HEK293 (cell line): ENCODE results near the gene CNTNAP5.

Source experiments
- CTCF ChIA-PET: fragments of 350-600 bp; formaldehyde crosslinking; extraction: SDS; loops from one replicate; lab custom pipeline; 2021; ENCODE audit warnings: antibody characterized with exemption; lab: Yijun Ruan, JAX
- POLR2A ChIA-PET: fragments of 300-600 bp; formaldehyde crosslinking; extraction: SDS; loops from one replicate; lab custom pipeline; 2020; ENCODE audit warnings: antibody characterized with exemption, inconsistent platforms; lab: Yijun Ruan, JAX
- H3K27ac ChIP-seq: fragments of 200-500 bp; sonication (Bioruptor generic); 2 replicates; pipeline ENCODE4 v1.5.1; 2014; ENCODE audit warnings: low read depth, low read length, control low read depth, inconsistent platforms; ENCODE audit errors: extremely low read depth
- H3K36me3 ChIP-seq, 2 experiments: fragments of 200-500 bp in 1 of 2; sonication (Bioruptor generic) in 1 of 2; 1 replicate in 1 of 2; 2 replicates in 1 of 2; pipeline ENCODE4 v1.5.1; 2014 to 2017; ENCODE audit warnings: inconsistent platforms in 2 of 2, low read length in 2 of 2; ENCODE audit not compliant: control insufficient read depth in 2 of 2, insufficient read depth in 1 of 2
- H3K4me1 ChIP-seq: fragments of 200-500 bp; sonication (Bioruptor generic); 2 replicates; pipeline ENCODE4 v1.5.1; 2014; ENCODE audit warnings: mild to moderate bottlenecking, low read length, inconsistent platforms; ENCODE audit not compliant: control insufficient read depth, insufficient read depth
- H3K4me3 ChIP-seq: 2 replicates; pipeline ENCODE4 v1.5.1; 2011; ENCODE audit warnings: low read depth, mild to moderate bottlenecking, control low read depth, low read length, moderate library complexity
- H3K9me3 ChIP-seq: fragments of 200-500 bp; sonication (Bioruptor generic); 2 replicates; pipeline ENCODE4 v1.5.1; 2014; ENCODE audit warnings: low read depth, low read length, inconsistent platforms; ENCODE audit not compliant: control insufficient read depth, insufficient read depth
- AEBP2 ChIP-seq: fragments of 450-650 bp; formaldehyde crosslinking; IDR thresholded peaks from 2 replicates; pipeline ENCODE4 v1.5.1; 2016; ENCODE audit warnings: missing biosample characterization, missing genetic modification characterization, borderline replicate concordance
- ELK4 ChIP-seq: IDR thresholded peaks from 2 replicates; pipeline ENCODE4 v1.6.1; 2011; ENCODE audit warnings: mild to moderate bottlenecking, low read depth, low read length, borderline replicate concordance
- GLI2 ChIP-seq: fragments of 450-650 bp; formaldehyde crosslinking; IDR thresholded peaks from 2 replicates; pipeline ENCODE4; 2017; ENCODE audit warnings: missing biosample characterization, missing genetic modification characterization, low read depth, borderline replicate concordance
- GLIS1 ChIP-seq: fragments of 450-650 bp; formaldehyde crosslinking; IDR thresholded peaks from 2 replicates; pipeline ENCODE4 v1.5.1; 2016; ENCODE audit warnings: missing biosample characterization, missing genetic modification characterization
- HOXA7 ChIP-seq: sonication (generic); formaldehyde crosslinking; IDR thresholded peaks from 2 replicates; pipeline ENCODE4 v1.8.1; 2022; ENCODE audit warnings: missing genetic modification reagents, borderline replicate concordance
- KLF8 ChIP-seq: fragments of 450-650 bp; formaldehyde crosslinking; IDR thresholded peaks from 2 replicates; pipeline ENCODE4 v1.5.1; 2016; ENCODE audit warnings: missing biosample characterization, missing genetic modification characterization
- PATZ1 ChIP-seq: fragments of 450-650 bp; formaldehyde crosslinking; IDR thresholded peaks from 2 replicates; pipeline ENCODE4 v1.5.1; 2016; ENCODE audit warnings: missing biosample characterization, missing genetic modification characterization
- SALL2 ChIP-seq: fragments of 450-650 bp; formaldehyde crosslinking; IDR thresholded peaks from 2 replicates; pipeline ENCODE4 v1.5.0; 2017; ENCODE audit warnings: missing biosample characterization, mild to moderate bottlenecking, missing genetic modification characterization, borderline replicate concordance
- SP3 ChIP-seq: fragments of 450-650 bp; formaldehyde crosslinking; IDR thresholded peaks from 2 replicates; pipeline ENCODE4 v1.5.1; 2016; ENCODE audit warnings: missing biosample characterization, missing genetic modification characterization
- YY1 ChIP-seq: fragments of 450-650 bp; formaldehyde crosslinking; IDR thresholded peaks from 2 replicates; pipeline ENCODE4 v1.5.1; 2018; ENCODE audit warnings: missing biosample characterization, missing genetic modification characterization
- ZBTB6 ChIP-seq: fragments of 450-650 bp; formaldehyde crosslinking; IDR thresholded peaks from 2 replicates; pipeline ENCODE4 v1.5.1; 2017; ENCODE audit warnings: missing biosample characterization, missing genetic modification characterization
- ZFP41 ChIP-seq: fragments of 450-650 bp; formaldehyde crosslinking; IDR thresholded peaks from 2 replicates; pipeline ENCODE4 v1.5.1; 2016; ENCODE audit warnings: missing biosample characterization, missing genetic modification characterization, borderline replicate concordance
- ZNF121 ChIP-seq: fragments of 450-650 bp; formaldehyde crosslinking; IDR thresholded peaks from 2 replicates; pipeline ENCODE4 v1.5.1; 2016; ENCODE audit warnings: missing biosample characterization, missing genetic modification characterization
- ZNF155 ChIP-seq: fragments of 450-650 bp; formaldehyde crosslinking; IDR thresholded peaks from 2 replicates; pipeline ENCODE4 v1.5.1; 2016; ENCODE audit warnings: missing biosample characterization, missing genetic modification characterization
- ZNF2 ChIP-seq: fragments of 450-650 bp; formaldehyde crosslinking; IDR thresholded peaks from 2 replicates; pipeline ENCODE4 v1.5.1; 2016; ENCODE audit warnings: missing biosample characterization, missing genetic modification characterization
- ZNF341 ChIP-seq: fragments of 450-650 bp; formaldehyde crosslinking; IDR thresholded peaks from 2 replicates; pipeline ENCODE4; 2016; ENCODE audit warnings: low read depth, missing biosample characterization, missing genetic modification characterization
- ZNF404 ChIP-seq: fragments of 450-650 bp; formaldehyde crosslinking; IDR thresholded peaks from 2 replicates; pipeline ENCODE4 v1.5.1; 2017; ENCODE audit warnings: missing biosample characterization, missing genetic modification characterization
- ZNF521 ChIP-seq: fragments of 450-650 bp; formaldehyde crosslinking; IDR thresholded peaks from 2 replicates; pipeline ENCODE4 v1.5.1; 2017; ENCODE audit warnings: missing biosample characterization, mild to moderate bottlenecking, missing genetic modification characterization
- ZNF76 ChIP-seq: fragments of 450-650 bp; formaldehyde crosslinking; IDR thresholded peaks from 2 replicates; pipeline ENCODE4; 2016; ENCODE audit warnings: low read depth, missing biosample characterization, missing genetic modification characterization, borderline replicate concordance
- ZNF776 ChIP-seq: fragments of 450-650 bp; formaldehyde crosslinking; IDR thresholded peaks from 2 replicates; pipeline ENCODE4 v1.5.0; 2017; ENCODE audit warnings: missing biosample characterization, missing genetic modification characterization, borderline replicate concordance
- ZNF792 ChIP-seq: fragments of 450-650 bp; formaldehyde crosslinking; IDR thresholded peaks from 2 replicates; pipeline ENCODE4 v1.5.1; 2016; ENCODE audit warnings: missing biosample characterization, missing genetic modification characterization
- ZSCAN23 ChIP-seq: fragments of 450-650 bp; formaldehyde crosslinking; IDR thresholded peaks from 2 replicates; pipeline ENCODE4 v1.5.1; 2016; ENCODE audit warnings: missing biosample characterization, missing genetic modification characterization
- TF ChIP-seq, protein P1 (sequence below): fragments of 450-650 bp; formaldehyde crosslinking; IDR thresholded peaks from 2 replicates; pipeline ENCODE4 v1.5.1; 2017; ENCODE audit warnings: missing biosample characterization, missing genetic modification characterization
- TF ChIP-seq, protein P2 (sequence below): fragments of 450-650 bp; formaldehyde crosslinking; IDR thresholded peaks from 2 replicates; pipeline ENCODE4 v1.5.1; 2016; ENCODE audit warnings: missing biosample characterization, missing genetic modification characterization

The CNTNAP5 gene

DNA sequence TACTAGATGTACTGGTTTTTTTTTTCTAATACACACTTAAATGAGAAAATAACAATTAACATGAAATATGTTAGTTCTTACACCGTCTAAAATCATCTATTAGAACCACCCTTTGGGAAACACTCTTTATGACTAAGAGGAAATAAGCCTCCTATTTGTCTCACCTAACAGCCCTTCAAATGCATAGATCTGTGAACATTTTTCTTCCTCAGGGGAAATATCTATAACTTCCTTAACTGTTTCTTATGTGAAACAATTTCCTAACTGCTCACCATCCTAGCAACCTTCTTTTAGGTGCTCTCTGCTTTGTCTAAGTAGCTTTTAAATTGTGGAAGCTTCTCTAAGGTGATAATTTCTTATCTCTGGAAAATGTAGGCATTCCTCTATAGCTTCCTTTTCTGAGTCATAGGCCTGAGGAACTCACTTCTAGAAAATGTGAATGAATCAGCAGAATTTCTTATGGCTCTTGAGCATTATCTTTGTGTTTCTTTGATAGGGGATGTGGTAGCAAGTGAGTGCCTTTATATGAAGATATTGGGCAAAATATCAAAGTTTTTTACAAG lies 56.1 kb downstream of the CNTNAP5 start:
- Histone ChIP-seq H3K9me3 (no peaks in the 10 kb centered on the region), H3K4me3 (no peak overlapping the region), H3K4me1 (no peaks in the 10 kb centered on the region), H3K36me3 (no peaks in the 10 kb centered on the region), H3K27ac (no peak overlapping the region)
- ChIA-PET POLR2A (no interaction called here), CTCF (no interaction called here)
- TF ChIP-seq ZBTB6 (tag by site-specific recombination) (no peak), GLIS1 (tag by site-specific recombination) (no peak), ZNF76 (tag by site-specific recombination) (no peak), ELK4 (no peak), ZFP41 (tag by site-specific recombination) (no peak), ZNF521 (tag by site-specific recombination) (no peak), PATZ1 (no peak), ZNF155 (tag by site-specific recombination) (no peak), GLI2 (tag by site-specific recombination) (no peak), ZSCAN23 (tag by site-specific recombination) (no peak), ZNF121 (tag by site-specific recombination) (no peak)
- TF ChIP-seq, protein P1, sequence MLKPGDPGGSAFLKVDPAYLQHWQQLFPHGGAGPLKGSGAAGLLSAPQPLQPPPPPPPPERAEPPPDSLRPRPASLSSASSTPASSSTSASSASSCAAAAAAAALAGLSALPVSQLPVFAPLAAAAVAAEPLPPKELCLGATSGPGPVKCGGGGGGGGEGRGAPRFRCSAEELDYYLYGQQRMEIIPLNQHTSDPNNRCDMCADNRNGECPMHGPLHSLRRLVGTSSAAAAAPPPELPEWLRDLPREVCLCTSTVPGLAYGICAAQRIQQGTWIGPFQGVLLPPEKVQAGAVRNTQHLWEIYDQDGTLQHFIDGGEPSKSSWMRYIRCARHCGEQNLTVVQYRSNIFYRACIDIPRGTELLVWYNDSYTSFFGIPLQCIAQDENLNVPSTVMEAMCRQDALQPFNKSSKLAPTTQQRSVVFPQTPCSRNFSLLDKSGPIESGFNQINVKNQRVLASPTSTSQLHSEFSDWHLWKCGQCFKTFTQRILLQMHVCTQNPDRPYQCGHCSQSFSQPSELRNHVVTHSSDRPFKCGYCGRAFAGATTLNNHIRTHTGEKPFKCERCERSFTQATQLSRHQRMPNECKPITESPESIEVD, result no peak
- TF ChIP-seq, protein P2, sequence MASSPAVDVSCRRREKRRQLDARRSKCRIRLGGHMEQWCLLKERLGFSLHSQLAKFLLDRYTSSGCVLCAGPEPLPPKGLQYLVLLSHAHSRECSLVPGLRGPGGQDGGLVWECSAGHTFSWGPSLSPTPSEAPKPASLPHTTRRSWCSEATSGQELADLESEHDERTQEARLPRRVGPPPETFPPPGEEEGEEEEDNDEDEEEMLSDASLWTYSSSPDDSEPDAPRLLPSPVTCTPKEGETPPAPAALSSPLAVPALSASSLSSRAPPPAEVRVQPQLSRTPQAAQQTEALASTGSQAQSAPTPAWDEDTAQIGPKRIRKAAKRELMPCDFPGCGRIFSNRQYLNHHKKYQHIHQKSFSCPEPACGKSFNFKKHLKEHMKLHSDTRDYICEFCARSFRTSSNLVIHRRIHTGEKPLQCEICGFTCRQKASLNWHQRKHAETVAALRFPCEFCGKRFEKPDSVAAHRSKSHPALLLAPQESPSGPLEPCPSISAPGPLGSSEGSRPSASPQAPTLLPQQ (tag by site-specific recombination), result no peak

- TF ChIP-seq HOXA7 (CRISPR knock-in tag), result no peak
- CTCF ChIA-PET, result no interaction called here
Observed at GRCh38 chr2:124088616-124089015, 63.5 kb downstream of the CNTNAP5 start.

GRCh38 chr2:124091721-124092120 lies 66.6 kb downstream of the CNTNAP5 start:
- no peaks in the 10 kb centered on the region for H3K36me3 ChIP-seq
- H3K4me3 ChIP-seq, result no peak overlapping the region
- H3K27ac ChIP-seq, result no peak overlapping the region
- ChIA-PET CTCF (no interaction called here), POLR2A (no interaction called here)
- no peaks in the 10 kb centered on the region for H3K4me1 ChIP-seq
- no peaks in the 10 kb centered on the region for H3K9me3 ChIP-seq
- TF ChIP-seq ZNF2 (tag by site-specific recombination), result no peak
- TF ChIP-seq ZNF792 (tag by site-specific recombination), result no peak
- TF ChIP-seq SALL2 (tag by site-specific recombination), result no peak
- TF ChIP-seq AEBP2, result no peak
- TF ChIP-seq KLF8 (tag by site-specific recombination), result no peak
- no peak for TF ChIP-seq ZNF776
- TF ChIP-seq ZNF341, result no peak
- TF ChIP-seq YY1 (tag by site-specific recombination), result no peak
- no peak for TF ChIP-seq ZNF404 (tag by site-specific recombination)
- no peak for TF ChIP-seq SP3 (tag by site-specific recombination)

More at GRCh38 chr2:124088616-124089015, 63.5 kb downstream of the CNTNAP5 start:
- Histone ChIP-seq H3K9me3 (no peaks in the 10 kb centered on the region), H3K36me3 (no peaks in the 10 kb centered on the region), H3K27ac (no peak overlapping the region), H3K4me1 (no peaks in the 10 kb centered on the region), H3K4me3 (no peak overlapping the region)
- POLR2A ChIA-PET, result no interaction called here
